Measurements from ENCODE around the gene EXOC5.
"Not testable (repeated sequence)": the region's sequence is repeated elsewhere in the genome, so short reads cannot be mapped to it uniquely, and the experiment has no call there.

The EXOC5 gene

GRCh38 chr14:57290751-57291150, 22.0 kb upstream of the EXOC5 start:
- H3K9ac ChIP-seq (ENCODE audit: low read depth, low read length): no peak overlapping the region
- peaks cover 46% of the 10 kb centered on the region for H3K36me3 ChIP-seq (ENCODE audit: insufficient read depth, low read depth, low read length)
- no peaks in the 10 kb centered on the region for H3K27me3 ChIP-seq (ENCODE audit: insufficient read depth, low read length)
- no peaks in the 10 kb centered on the region for H3K9me3 ChIP-seq (ENCODE audit: insufficient read depth, low read depth, low read length)
- no peak overlapping the region for H3K4me3 ChIP-seq (ENCODE audit: low read length)
- peaks cover 5% of the 10 kb centered on the region; the same call in 1 of the 2 replicates for H3K4me1 ChIP-seq (ENCODE audit: insufficient read depth, low read length)
- no peak overlapping the region for H3K27ac ChIP-seq (ENCODE audit: low read length)

GRCh38 chr14:57287745-57288144, 19.0 kb upstream of the EXOC5 start:
- no peak overlapping the region for H3K9ac ChIP-seq (ENCODE audit: low read depth, low read length)
- no peak overlapping the region for H3K4me3 ChIP-seq (ENCODE audit: low read length)
- peaks cover 75% of the 10 kb centered on the region for H3K36me3 ChIP-seq (ENCODE audit: insufficient read depth, low read depth, low read length)

GRCh38 chr14:57277062-57277461, 8.4 kb upstream of the EXOC5 start:
- H3K9ac ChIP-seq (ENCODE audit: low read depth, low read length): no peak overlapping the region
- no peaks in the 10 kb centered on the region for H3K27me3 ChIP-seq (ENCODE audit: insufficient read depth, low read length)
- no peaks in the 10 kb centered on the region for H3K4me1 ChIP-seq (ENCODE audit: insufficient read depth, low read length)
- H3K27ac ChIP-seq (ENCODE audit: low read length): no peak overlapping the region
- H3K36me3 ChIP-seq (ENCODE audit: insufficient read depth, low read depth, low read length): peaks cover 58% of the 10 kb centered on the region
- no peaks in the 10 kb centered on the region for H3K9me3 ChIP-seq (ENCODE audit: insufficient read depth, low read depth, low read length)
- H3K4me3 ChIP-seq (ENCODE audit: low read length): no peak overlapping the region

More at GRCh38 chr14:57287745-57288144, 19.0 kb upstream of the EXOC5 start:
- Histone ChIP-seq H3K9me3 (ENCODE audit: insufficient read depth, low read depth, low read length) (no peaks in the 10 kb centered on the region), H3K27ac (ENCODE audit: low read length) (no peak overlapping the region), H3K4me1 (ENCODE audit: insufficient read depth, low read length) (no peaks in the 10 kb centered on the region), H3K27me3 (ENCODE audit: insufficient read depth, low read length) (no peaks in the 10 kb centered on the region)

GRCh38 chr14:57275023-57275664, 6.4 kb upstream of the EXOC5 start:
- Histone ChIP-seq H3K4me1 (ENCODE audit: insufficient read depth, low read length) (peaks cover 7% of the 10 kb centered on the region), H3K9me3 (ENCODE audit: insufficient read depth, low read depth, low read length) (no peaks in the 10 kb centered on the region), H3K27me3 (ENCODE audit: insufficient read depth, low read length) (no peaks in the 10 kb centered on the region), H3K9ac (ENCODE audit: low read depth, low read length) (no peak overlapping the region), H3K4me3 (ENCODE audit: low read length) (no peak overlapping the region), H3K36me3 (ENCODE audit: insufficient read depth, low read depth, low read length) (peaks cover 43% of the 10 kb centered on the region), H3K27ac (ENCODE audit: low read length) (no peak overlapping the region)

- H3K4me3 ChIP-seq (ENCODE audit: low read length): no peak overlapping the region
- H3K36me3 ChIP-seq (ENCODE audit: insufficient read depth, low read depth, low read length): peaks cover 38% of the 10 kb centered on the region
- no peak overlapping the region for H3K9ac ChIP-seq (ENCODE audit: low read depth, low read length)
- peaks cover 7% of the 10 kb centered on the region for H3K4me1 ChIP-seq (ENCODE audit: insufficient read depth, low read length)
- H3K9me3 ChIP-seq (ENCODE audit: insufficient read depth, low read depth, low read length): no peaks in the 10 kb centered on the region
- no peak overlapping the region for H3K27ac ChIP-seq (ENCODE audit: low read length)
- H3K27me3 ChIP-seq (ENCODE audit: insufficient read depth, low read length): no peaks in the 10 kb centered on the region
Observed at GRCh38 chr14:57274551-57274950, 5.8 kb upstream of the EXOC5 start.

- peaks cover 7% of the 10 kb centered on the region for H3K4me1 ChIP-seq (ENCODE audit: insufficient read depth, low read length)
- H3K9ac ChIP-seq (ENCODE audit: low read depth, low read length): no peak overlapping the region
- no peak overlapping the region for H3K4me3 ChIP-seq (ENCODE audit: low read length)
- H3K36me3 ChIP-seq (ENCODE audit: insufficient read depth, low read depth, low read length): peaks cover 34% of the 10 kb centered on the region
- H3K9me3 ChIP-seq (ENCODE audit: insufficient read depth, low read depth, low read length): no peaks in the 10 kb centered on the region
- H3K27ac ChIP-seq (ENCODE audit: low read length): no peak overlapping the region
- H3K27me3 ChIP-seq (ENCODE audit: insufficient read depth, low read length): no peaks in the 10 kb centered on the region
Observed at GRCh38 chr14:57273236-57273635, 4.5 kb upstream of the EXOC5 start.

GRCh38 chr14:57266065-57266464, 2.6 kb downstream of the EXOC5 start:
- no peaks in the 10 kb centered on the region for H3K36me3 ChIP-seq (ENCODE audit: insufficient read depth, low read depth, low read length)
- H3K4me3 ChIP-seq (ENCODE audit: low read length): 0 out of 2 replicates have a peak overlapping the region, but pooled peaks have one; percentile 0
- peaks cover 27% of the 10 kb centered on the region for H3K4me1 ChIP-seq (ENCODE audit: insufficient read depth, low read length)
- H3K9ac ChIP-seq (ENCODE audit: low read depth, low read length): no peak overlapping the region
- H3K9me3 ChIP-seq (ENCODE audit: insufficient read depth, low read depth, low read length): no peaks in the 10 kb centered on the region
- no peaks in the 10 kb centered on the region for H3K27me3 ChIP-seq (ENCODE audit: insufficient read depth, low read length)
- H3K27ac ChIP-seq (ENCODE audit: low read length): no peak overlapping the region

GRCh38 chr14:57262117-57262516, 6.6 kb downstream of the EXOC5 start:
- Histone ChIP-seq H3K27ac (ENCODE audit: low read length) (no peak overlapping the region), H3K27me3 (ENCODE audit: insufficient read depth, low read length) (no peaks in the 10 kb centered on the region), H3K4me1 (ENCODE audit: insufficient read depth, low read length) (peaks cover 20% of the 10 kb centered on the region; the same call in 1 of the 2 replicates), H3K9ac (ENCODE audit: low read depth, low read length) (no peak overlapping the region), H3K4me3 (ENCODE audit: low read length) (no peak overlapping the region), H3K9me3 (ENCODE audit: insufficient read depth, low read depth, low read length) (no peaks in the 10 kb centered on the region), H3K36me3 (ENCODE audit: insufficient read depth, low read depth, low read length) (no peaks in the 10 kb centered on the region)

GRCh38 chr14:57261604-57262003, 7.1 kb downstream of the EXOC5 start:
- H3K9me3 ChIP-seq (ENCODE audit: insufficient read depth, low read depth, low read length): no peaks in the 10 kb centered on the region
- peaks cover 5% of the 10 kb centered on the region; the same call in 1 of the 2 replicates for H3K36me3 ChIP-seq (ENCODE audit: insufficient read depth, low read depth, low read length)
- peak overlapping the region; percentile 28 for H3K27ac ChIP-seq (ENCODE audit: low read length)
- H3K27me3 ChIP-seq (ENCODE audit: insufficient read depth, low read length): no peaks in the 10 kb centered on the region
- peaks cover 16% of the 10 kb centered on the region; the same call in 1 of the 2 replicates for H3K4me1 ChIP-seq (ENCODE audit: insufficient read depth, low read length)
- H3K9ac ChIP-seq (ENCODE audit: low read depth, low read length): no peak overlapping the region
- no peak overlapping the region for H3K4me3 ChIP-seq (ENCODE audit: low read length)

- Histone ChIP-seq H3K27ac (ENCODE audit: low read length) (no peak overlapping the region), H3K4me3 (ENCODE audit: low read length) (no peak overlapping the region), H3K4me1 (ENCODE audit: insufficient read depth, low read length) (peaks cover 5% of the 10 kb centered on the region; the same call in 1 of the 2 replicates), H3K9me3 (ENCODE audit: insufficient read depth, low read depth, low read length) (no peaks in the 10 kb centered on the region), H3K27me3 (ENCODE audit: insufficient read depth, low read length) (no peaks in the 10 kb centered on the region), H3K36me3 (ENCODE audit: insufficient read depth, low read depth, low read length) (peaks cover 7% of the 10 kb centered on the region; the same call in 1 of the 2 replicates), H3K9ac (ENCODE audit: low read depth, low read length) (no peak overlapping the region)
Observed at GRCh38 chr14:57259672-57260071, 9.0 kb downstream of the EXOC5 start.

GRCh38 chr14:57258221-57258620, 10.5 kb downstream of the EXOC5 start:
- H3K4me1 ChIP-seq (ENCODE audit: insufficient read depth, low read length); H3K36me3 ChIP-seq (ENCODE audit: insufficient read depth, low read depth, low read length); H3K27ac ChIP-seq (ENCODE audit: low read length); H3K4me3 ChIP-seq (ENCODE audit: low read length); H3K9ac ChIP-seq (ENCODE audit: low read depth, low read length); H3K9me3 ChIP-seq (ENCODE audit: insufficient read depth, low read depth, low read length); H3K27me3 ChIP-seq (ENCODE audit: insufficient read depth, low read length): not testable (repeated sequence)

GRCh38 chr14:57254884-57255283, 13.8 kb downstream of the EXOC5 start:
- H3K9me3 ChIP-seq (ENCODE audit: insufficient read depth, low read depth, low read length): no peaks in the 10 kb centered on the region
- no peak overlapping the region for H3K27ac ChIP-seq (ENCODE audit: low read length)
- H3K4me3 ChIP-seq (ENCODE audit: low read length): no peak overlapping the region
- H3K36me3 ChIP-seq (ENCODE audit: insufficient read depth, low read depth, low read length): peaks cover 7% of the 10 kb centered on the region; the same call in 1 of the 2 replicates
- H3K4me1 ChIP-seq (ENCODE audit: insufficient read depth, low read length): peaks cover 2% of the 10 kb centered on the region; the same call in 1 of the 2 replicates
- no peak overlapping the region for H3K9ac ChIP-seq (ENCODE audit: low read depth, low read length)
- H3K27me3 ChIP-seq (ENCODE audit: insufficient read depth, low read length): no peaks in the 10 kb centered on the region

Measured in iPS-20b (cell line).